Colonic mucosa (tissue), 4 donors: ENCODE measurements around the gene DERA. TPM values are rescaled to one million over a fixed set of nuclear protein-coding genes. Genes with fewer than 3 reads are reported as not detected.

Experiments
- DNase-seq: peaks from one replicate; pipeline ENCODE4 v3.0.0-alpha.2; 2020
- H3K27ac ChIP-seq: fragments of 200-600 bp; one replicate; pipeline ENCODE4 v1.8.0; 2021
- H3K27me3 ChIP-seq: fragments of 200-600 bp; one replicate; pipeline ENCODE4 v1.8.0; 2021
- H3K36me3 ChIP-seq: fragments of 200-600 bp; one replicate; pipeline ENCODE4 v1.8.0; 2021
- H3K4me1 ChIP-seq: fragments of 200-600 bp; one replicate; pipeline ENCODE4 v1.8.0; 2021; ENCODE audit warnings: mild to moderate bottlenecking
- H3K4me3 ChIP-seq: fragments of 200-600 bp; one replicate; pipeline ENCODE4 v1.8.0; 2021
- H3K9ac ChIP-seq, 2 donors: one replicate each; pipeline ENCODE4 v1.7.0; 2013; ENCODE audit warnings: control low read depth in 2 of 2, low read depth in 2 of 2, low read length in 2 of 2
- H3K9me3 ChIP-seq: fragments of 200-600 bp; one replicate; pipeline ENCODE4 v1.8.0; 2021
- CTCF ChIP-seq: fragments of 200-600 bp; IDR thresholded peaks from one replicate; pipeline ENCODE4 v1.8.0; 2022; ENCODE audit warnings: antibody characterized with exemption, mild to moderate bottlenecking
- intact Hi-C: fragments of 100-400 bp; cut with DNase I; formaldehyde crosslinking; loops from one replicate; pipeline ENCODE4 v1.14.1; 2022
- total RNA-seq, 2 donors: library from RNA; stranded (reverse); fragmentation: NEBNext Ultra II Directional in 1 of 2; extraction: Animal tissue kit (Norgen Biotek cat#: 25700) in 1 of 2; gene quantifications; one replicate each; pipeline ENCODE4 v1.2.1, GENCODE V29; 2021
- donor health status: healthy.
- donor health status: DM: no; HTN: no; CAD: no.
- donor health status: DM: no; HTN: no; CAD: no.

The DERA gene
- total RNA-seq, 2 donors from 2014 or later: 44.0 to 61.2 TPM

- no peak for TF ChIP-seq CTCF
- Histone ChIP-seq H3K27ac (no peak overlapping the region), H3K9me3 (no peaks in the 10 kb centered on the region), H3K4me1 (no peaks in the 10 kb centered on the region), H3K4me3 (no peak overlapping the region), H3K27me3 (no peaks in the 10 kb centered on the region), H3K9ac (no peak overlapping the region), H3K36me3 (no peaks in the 10 kb centered on the region)
- no peak for DNase-seq
- intact Hi-C loops: no loop called here
Measured at GRCh38 chr12:16021026-16021425, 109.9 kb downstream of the DERA start.

- Histone ChIP-seq H3K4me3 (no peak overlapping the region), H3K27me3 (no peaks in the 10 kb centered on the region), H3K9me3 (no peaks in the 10 kb centered on the region), H3K27ac (no peak overlapping the region), H3K4me1 (no peaks in the 10 kb centered on the region), H3K9ac (no peak overlapping the region), H3K36me3 (no peaks in the 10 kb centered on the region)
- TF ChIP-seq CTCF: no peak
- intact Hi-C loops: no loop called here
- peak; percentile 31 for DNase-seq
Measured at GRCh38 chr12:16021676-16022075, 110.5 kb downstream of the DERA start.

- H3K4me3 ChIP-seq: no peak overlapping the region
- intact Hi-C loops: no loop called here
- H3K9ac ChIP-seq: no peak overlapping the region
- no peaks in the 10 kb centered on the region for H3K36me3 ChIP-seq
- no peaks in the 10 kb centered on the region for H3K9me3 ChIP-seq
- TF ChIP-seq CTCF: no peak
- no peak for DNase-seq
- H3K4me1 ChIP-seq: no peaks in the 10 kb centered on the region
- H3K27ac ChIP-seq: no peak overlapping the region
- H3K27me3 ChIP-seq: no peaks in the 10 kb centered on the region
Measured at GRCh38 chr12:16027002-16027401, 115.9 kb downstream of the DERA start.

- Histone ChIP-seq H3K27me3 (no peaks in the 10 kb centered on the region), H3K4me1 (no peaks in the 10 kb centered on the region), H3K27ac (no peak overlapping the region), H3K4me3 (no peak overlapping the region), H3K9me3 (no peaks in the 10 kb centered on the region), H3K36me3 (no peaks in the 10 kb centered on the region), H3K9ac (no peak overlapping the region)
- no peak for DNase-seq
- intact Hi-C loops: no loop called here
- no peak for TF ChIP-seq CTCF
Measured at GRCh38 chr12:16030744-16031143, 119.6 kb downstream of the DERA start.

- Histone ChIP-seq H3K9me3 (no peaks in the 10 kb centered on the region), H3K36me3 (no peaks in the 10 kb centered on the region), H3K27ac (no peak overlapping the region), H3K27me3 (no peaks in the 10 kb centered on the region), H3K9ac (no peak overlapping the region), H3K4me3 (no peak overlapping the region), H3K4me1 (no peaks in the 10 kb centered on the region)
- intact Hi-C loops: no loop called here
- DNase-seq: no peak
- TF ChIP-seq CTCF: no peak
Measured at GRCh38 chr12:16034136-16034817, 123.1 kb downstream of the DERA start.
